Prostate gland (tissue), 2 donors: ENCODE measurements around the gene TOGARAM1. TPM values are rescaled to one million over a fixed set of nuclear protein-coding genes. Genes with fewer than 3 reads are reported as not detected.

ENCODE experiments used
- DNase-seq: peaks from one replicate; pipeline ENCODE4 v3.0.0-alpha.2; 2019; ENCODE audit warnings: low spot score
- H3K27ac ChIP-seq, 2 donors: fragments of 200-600 bp; sonication (generic); 2 replicates each; pipeline ENCODE4 v1.5.1; 2017 to 2019
- H3K27me3 ChIP-seq: fragments of 200-600 bp; sonication (generic); replicated peaks from 2 replicates; pipeline ENCODE4 v1.5.1; 2019; ENCODE audit not compliant: insufficient read depth
- H3K36me3 ChIP-seq, 2 donors: fragments of 200-600 bp; sonication (generic); 1 replicate in 1 of 2; 2 replicates in 1 of 2; pipeline versions ENCODE4 v1.5.1 to v1.8.1; 2017 to 2019
- H3K4me1 ChIP-seq: fragments of 200-600 bp; sonication (generic); replicated peaks from 2 replicates; pipeline ENCODE4 v1.5.1; 2019
- H3K4me3 ChIP-seq, 2 donors: fragments of 200-600 bp; sonication (generic); 2 replicates each; pipeline ENCODE4 v1.5.1; 2017 to 2019
- H3K9me3 ChIP-seq: fragments of 200-600 bp; sonication (generic); 2 replicates; pipeline ENCODE4 v1.5.1; 2017
- CTCF ChIP-seq, 4 experiments: fragments of 200-600 bp in 2 of 4; fragments of 450-650 bp in 2 of 4; sonication (generic) in 2 of 4; IDR thresholded peaks; 1 replicate in 3 of 4; 2 replicates in 1 of 4; pipeline ENCODE4 v1.5.1; 2016 to 2019; ENCODE audit warnings: antibody characterized with exemption in 4 of 4, mild to moderate bottlenecking in 2 of 4, moderate library complexity in 2 of 4
- POLR2A ChIP-seq: fragments of 450-650 bp; IDR thresholded peaks from one replicate; pipeline ENCODE4 v1.6.1; 2016; ENCODE audit warnings: antibody characterized with exemption, mild to moderate bottlenecking
- POLR2AphosphoS5 ChIP-seq: sonication (generic); formaldehyde crosslinking; IDR thresholded peaks from one replicate; pipeline ENCODE4 v1.6.1; 2017; ENCODE audit warnings: antibody characterized with exemption
- WGBS: methylation state at CpG from one replicate; pipeline ENCODE4 v1.1.5; 2018; 5-methylcytosine and 5-hydroxymethylcytosine counted together
- intact Hi-C: fragments of 100-400 bp; cut with DNase I; formaldehyde crosslinking; loops from one replicate; pipeline ENCODE4 v1.14.2; 2022
- total RNA-seq, 2 donors: library from RNA; depleted of rRNA; stranded (reverse); fragments of >200 nt; gene quantifications; one replicate each; pipeline ENCODE4 v1.1.0, GENCODE V29; 2016

The TOGARAM1 gene
- total RNA-seq, 2 donors from 2014 or later, result 17.9 to 26.8 TPM

GRCh38 chr14:45089813-45090212 is 127.8 kb downstream of the TOGARAM1 start:
- Histone ChIP-seq H3K4me1 (peaks cover 6% of the 10 kb centered on the region), H3K4me3 (no peak overlapping the region), H3K9me3 (no peaks in the 10 kb centered on the region), H3K27me3 (no peaks in the 10 kb centered on the region), H3K27ac (no peak overlapping the region), H3K36me3 (no peaks in the 10 kb centered on the region)
- TF ChIP-seq POLR2AphosphoS5, result no peak
- no peak for TF ChIP-seq CTCF (IDR thresholded peaks at IDR 0.05)
- no peak for TF ChIP-seq POLR2A
- intact Hi-C loops, result loop anchor here (10.0 kb wide), 1 partner anchor 45 kb away; the partner anchor contains the start of genes FANCM and FKBP3
- no peak for DNase-seq
- WGBS, result 43% methylated on average over 1 of the region's 1 CpG

DNA sequence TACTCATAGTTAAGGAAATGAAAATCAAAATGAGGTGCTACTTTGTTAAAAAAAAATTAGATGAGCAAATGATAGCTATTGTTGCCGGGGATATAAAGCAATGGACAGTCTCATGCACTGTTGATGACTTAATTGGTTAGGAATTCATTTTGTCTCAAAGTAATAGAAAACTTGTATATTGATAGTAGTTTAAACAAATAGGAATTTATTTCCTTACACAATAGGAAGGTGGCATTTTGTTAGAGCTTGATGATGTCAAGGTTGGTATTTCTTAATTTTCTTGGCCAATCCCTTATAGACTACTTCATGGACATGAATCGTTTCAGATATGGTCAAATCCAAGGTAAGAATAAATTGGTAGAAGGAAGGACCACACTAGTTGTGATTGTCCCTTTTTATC is 129.7 kb downstream of the TOGARAM1 start:
- peaks cover 11% of the 10 kb centered on the region for H3K4me1 ChIP-seq
- TF ChIP-seq POLR2A, result no peak
- TF ChIP-seq CTCF (IDR thresholded peaks at IDR 0.05), result no peak
- no peak for TF ChIP-seq POLR2AphosphoS5
- no peaks in the 10 kb centered on the region for H3K27me3 ChIP-seq
- no peak overlapping the region for H3K4me3 ChIP-seq
- 91% methylated on average over 2 of the region's 2 CpGs for WGBS
- no peaks in the 10 kb centered on the region for H3K36me3 ChIP-seq
- H3K9me3 ChIP-seq, result no peaks in the 10 kb centered on the region
- no peak for DNase-seq
- no peak overlapping the region for H3K27ac ChIP-seq
- intact Hi-C loops, result no loop called here

- intact Hi-C loops, result no loop called here
- no peak overlapping the region for H3K4me3 ChIP-seq
- H3K27ac ChIP-seq, result no peak overlapping the region
- no peak for DNase-seq
- H3K9me3 ChIP-seq, result no peaks in the 10 kb centered on the region
- 98% methylated on average over 2 of the region's 2 CpGs for WGBS
- H3K27me3 ChIP-seq, result no peaks in the 10 kb centered on the region
- peaks cover 6% of the 10 kb centered on the region for H3K4me1 ChIP-seq
- no peak for TF ChIP-seq POLR2AphosphoS5
- no peak for TF ChIP-seq CTCF (IDR thresholded peaks at IDR 0.05)
- TF ChIP-seq POLR2A, result no peak
- no peaks in the 10 kb centered on the region for H3K36me3 ChIP-seq
These were observed 132.3 kb downstream of the TOGARAM1 start for GRCh38 chr14:45094275-45094674.

DNA sequence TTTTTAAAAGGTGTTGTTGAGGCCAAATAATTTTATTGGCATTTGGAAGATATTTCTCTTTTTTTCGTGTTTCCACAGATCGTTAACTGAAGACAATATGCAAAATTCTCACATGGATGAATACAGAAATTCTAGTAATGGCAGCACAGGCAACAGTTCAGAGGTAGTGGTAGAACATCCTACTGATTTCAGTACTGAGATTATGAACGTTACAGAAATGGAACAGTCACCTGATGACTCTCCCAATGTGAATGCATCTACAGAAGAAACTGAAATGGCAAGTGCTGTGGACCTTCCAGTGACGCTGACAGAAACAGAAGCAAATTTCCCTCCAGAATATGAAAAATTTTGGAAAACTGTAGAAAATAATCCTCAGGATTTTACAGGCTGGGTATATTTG is 133.2 kb downstream of the TOGARAM1 start:
- intact Hi-C loops, result no loop called here
- WGBS, result 92% methylated on average over 4 of the region's 4 CpGs
- Histone ChIP-seq H3K36me3 (no peaks in the 10 kb centered on the region), H3K27ac (no peak overlapping the region), H3K4me1 (peaks cover 6% of the 10 kb centered on the region), H3K9me3 (no peaks in the 10 kb centered on the region), H3K27me3 (no peaks in the 10 kb centered on the region), H3K4me3 (no peak overlapping the region)
- TF ChIP-seq POLR2AphosphoS5 (no peak), POLR2A (no peak), CTCF (IDR thresholded peaks at IDR 0.05) (no peak)
- no peak for DNase-seq

GRCh38 chr14:45096218-45096617 is 134.2 kb downstream of the TOGARAM1 start:
- 77% methylated on average over 4 of the region's 4 CpGs for WGBS

More at GRCh38 chr14:45096218-45096617, 134.2 kb downstream of the TOGARAM1 start:
- no peak for TF ChIP-seq POLR2AphosphoS5
- no peak for TF ChIP-seq POLR2A
- no peak for TF ChIP-seq CTCF (IDR thresholded peaks at IDR 0.05)
- Histone ChIP-seq H3K27ac (no peak overlapping the region), H3K27me3 (no peaks in the 10 kb centered on the region), H3K9me3 (no peaks in the 10 kb centered on the region), H3K4me1 (peaks cover 6% of the 10 kb centered on the region), H3K36me3 (no peaks in the 10 kb centered on the region), H3K4me3 (no peak overlapping the region)
- intact Hi-C loops, result no loop called here
- no peak for DNase-seq
